Panc1 (cell line): ENCODE results near the gene COIL. TPM values are rescaled to one million over a fixed set of nuclear protein-coding genes. Genes with fewer than 3 reads are reported as not detected.

Source experiments
- ATAC-seq: fragments of 200-7000 bp; cut with Tn5 transposase; 2 replicates; pipeline ENCODE4 v1.9.1; 2020; ENCODE audit warnings: mild to moderate bottlenecking, moderate library complexity
- BruUV-seq: library from RNA; stranded (reverse); fragments of 400-500 nt; replicated peaks from 2 replicates; lab custom pipeline; 2021; lab: Mats Ljungman, UMichigan
- CTCF ChIA-PET: fragments of 300-600 bp; sonication (Branson Sonifier 250); formaldehyde crosslinking; loops from one replicate; lab custom pipeline; 2022; ENCODE audit warnings: antibody characterized with exemption; lab: Charles Lee
- POLR2A ChIA-PET: fragments of 300-600 bp; sonication (Branson Sonifier 250); formaldehyde crosslinking; loops from one replicate; lab custom pipeline; 2022; ENCODE audit warnings: antibody characterized with exemption; lab: Charles Lee
- DNase-seq: peaks from one replicate; pipeline ENCODE4 v3.0.0-alpha.2; 2010; ENCODE audit warnings: low read depth, low spot score
- H3K27ac ChIP-seq: 2 replicates; pipeline ENCODE4 v1.5.1; 2011; ENCODE audit warnings: mild to moderate bottlenecking, low read length, inconsistent platforms
- H3K27me3 ChIP-seq: fragments of 200-500 bp; sonication (Bioruptor generic); 2 replicates; pipeline ENCODE4 v1.6.0; 2014; ENCODE audit warnings: low read length, inconsistent platforms; ENCODE audit not compliant: control insufficient read depth, insufficient read depth
- H3K36me3 ChIP-seq: fragments of 200-500 bp; sonication (Bioruptor generic); 2 replicates; pipeline ENCODE4 v1.5.1; 2014; ENCODE audit warnings: inconsistent platforms, mild to moderate bottlenecking, low read length, moderate library complexity; ENCODE audit not compliant: control insufficient read depth, insufficient read depth
- H3K4me1 ChIP-seq: 2 replicates; pipeline ENCODE4 v1.5.1; 2011; ENCODE audit warnings: inconsistent platforms, mild to moderate bottlenecking, low read length, moderate library complexity; ENCODE audit not compliant: control insufficient read depth, insufficient read depth
- H3K4me3 ChIP-seq, 2 experiments: 2 replicates each; pipeline ENCODE4 v1.5.1; 2011 to 2012; ENCODE audit warnings: low read depth in 2 of 2, low read length in 2 of 2, mild to moderate bottlenecking in 2 of 2, inconsistent platforms in 1 of 2, moderate library complexity in 1 of 2
- H3K9me3 ChIP-seq: fragments of 200-500 bp; sonication (Bioruptor generic); 2 replicates; pipeline ENCODE4 v1.5.1; 2014; ENCODE audit warnings: low read depth, mild to moderate bottlenecking, inconsistent platforms, low read length, moderate library complexity; ENCODE audit not compliant: control insufficient read depth, insufficient read depth
- CTCF ChIP-seq: fragments of 450-650 bp; IDR thresholded peaks from 2 replicates; pipeline ENCODE4 v1.5.1; 2017; ENCODE audit warnings: mild to moderate bottlenecking
- POLR2AphosphoS5 ChIP-seq: IDR thresholded peaks from 2 replicates; pipeline ENCODE4 v1.6.1; 2012; ENCODE audit warnings: mild to moderate bottlenecking, low read depth, low read length, moderate library complexity
- REST ChIP-seq, 2 experiments: IDR thresholded peaks; 2 replicates each; pipeline ENCODE4 v1.6.1; 2011 to 2012; ENCODE audit warnings: low read depth in 2 of 2, control low read depth in 1 of 2, low read length in 1 of 2, mild to moderate bottlenecking in 1 of 2, moderate library complexity in 1 of 2; ENCODE audit not compliant: insufficient read depth in 1 of 2
- SIN3A ChIP-seq: IDR thresholded peaks from 2 replicates; pipeline ENCODE4 v1.6.1; 2012; ENCODE audit warnings: low read depth, mild to moderate bottlenecking, low read length, moderate library complexity, borderline replicate concordance; ENCODE audit not compliant: insufficient read depth
- TCF7L2 ChIP-seq: IDR thresholded peaks from 2 replicates; pipeline ENCODE4 v1.6.1; 2011; ENCODE audit warnings: mild to moderate bottlenecking, low read depth, low read length, inconsistent platforms
- in situ Hi-C: cut with HindIII; loops from 2 replicates; pipeline ENCODE4 v1.10.0; 2016; ENCODE audit warnings: low sequenced_read_pairs, low pct_unique_long_range_greater_than_20kb
- intact Hi-C: fragments of 100-400 bp; cut with micrococcal nuclease; formaldehyde crosslinking; loops from one replicate; pipeline ENCODE4 v1.10.0; 2022; ENCODE audit not compliant: unreplicated experiment
- total RNA-seq: library from RNA; stranded (reverse); gene quantifications from one replicate; pipeline ENCODE4 v1.2.1, GENCODE V29; 2021; ENCODE audit not compliant: unreplicated experiment

The COIL gene
- total RNA-seq, 1 experiment from 2014 or later, result 32.9 TPM

- ATAC-seq, result no peak
- H3K4me1 ChIP-seq, result no peaks in the 10 kb centered on the region
Measured at GRCh38 chr17:56929362-56929969, 31.4 kb downstream of the COIL start.

GRCh38 chr17:56928586-56928985, 32.3 kb downstream of the COIL start:
- H3K27me3 ChIP-seq, result no peaks in the 10 kb centered on the region
- BruUV-seq, result no TSS peak
- TF ChIP-seq TCF7L2, result no peak
- no peak for TF ChIP-seq SIN3A
- no peak for TF ChIP-seq POLR2AphosphoS5
- TF ChIP-seq REST (IDR thresholded peaks at IDR 0.05; ENCODE audit: insufficient read depth in 1 of 2, low read depth in 2 of 2, low read length in 1 of 2), result no peak
- no peak for TF ChIP-seq CTCF
- no peak overlapping the region for H3K27ac ChIP-seq
- ATAC-seq, result no peak
- no peaks in the 10 kb centered on the region for H3K36me3 ChIP-seq
- in situ Hi-C loops, result no loop called here
- H3K4me3 ChIP-seq, result no peak overlapping the region
- CTCF ChIA-PET, result no interaction called here
- no peaks in the 10 kb centered on the region for H3K4me1 ChIP-seq
- no peak for DNase-seq
- intact Hi-C loops, result no loop called here
- POLR2A ChIA-PET, result interaction anchor here (0.6 kb wide), 1 partner anchor 1120 kb away, joined by 3 read pairs; no protein-coding TSS in a partner anchor
- peaks cover 28% of the 10 kb centered on the region; the same call in 1 of the 2 replicates for H3K9me3 ChIP-seq

More at GRCh38 chr17:56929362-56929969, 31.4 kb downstream of the COIL start:
- H3K27ac ChIP-seq, result no peak overlapping the region
- POLR2A ChIA-PET, result interaction anchor here (0.6 kb wide), 1 partner anchor 1121 kb away, joined by 3 read pairs; no protein-coding TSS in a partner anchor
- H3K36me3 ChIP-seq, result no peaks in the 10 kb centered on the region
- CTCF ChIA-PET, result no interaction called here
- no peak for TF ChIP-seq TCF7L2
- no peak for TF ChIP-seq SIN3A
- no peak for TF ChIP-seq CTCF
- TF ChIP-seq REST (IDR thresholded peaks at IDR 0.05; ENCODE audit: insufficient read depth in 1 of 2, low read depth in 2 of 2, low read length in 1 of 2), result no peak
- no peak for TF ChIP-seq POLR2AphosphoS5
- H3K9me3 ChIP-seq, result peaks cover 28% of the 10 kb centered on the region; the same call in 1 of the 2 replicates
- no peak overlapping the region for H3K4me3 ChIP-seq
- no peak for DNase-seq
- intact Hi-C loops (no loop called here), in situ Hi-C loops (no loop called here)
- no peaks in the 10 kb centered on the region for H3K27me3 ChIP-seq
- BruUV-seq, result no TSS peak
